ENCODE results near the gene PTPRS.

The PTPRS gene

GRCh38 chr19:5338656-5339197 lies 1.9 kb downstream of the PTPRS start:
- TF ChIP-seq CTCF (IDR thresholded peaks at IDR 0.05; ENCODE audit: low read length, missing control alignments): no peak
- no peak for DNase-seq (ENCODE audit: low read depth)
- H3K4me3 ChIP-seq (replicated peaks; ENCODE audit: low read depth, low read length): no peak overlapping the region

GRCh38 chr19:5337708-5338655 lies 2.6 kb downstream of the PTPRS start:
- DNase-seq (ENCODE audit: low read depth): no peak
- no peak overlapping the region for H3K4me3 ChIP-seq (replicated peaks; ENCODE audit: low read depth, low read length)
- TF ChIP-seq CTCF (IDR thresholded peaks at IDR 0.05; ENCODE audit: low read length, missing control alignments): no peak

- no peak for TF ChIP-seq CTCF (IDR thresholded peaks at IDR 0.05; ENCODE audit: low read length, missing control alignments)
- no peak for DNase-seq (ENCODE audit: low read depth)
- no peak overlapping the region for H3K4me3 ChIP-seq (replicated peaks; ENCODE audit: low read depth, low read length)
Measured at GRCh38 chr19:5337126-5337525, 3.5 kb downstream of the PTPRS start.

GRCh38 chr19:5336195-5336965 lies 4.2 kb downstream of the PTPRS start:
- no peak for TF ChIP-seq CTCF (IDR thresholded peaks at IDR 0.05; ENCODE audit: low read length, missing control alignments)
- DNase-seq (ENCODE audit: low read depth): no peak
- no peak overlapping the region for H3K4me3 ChIP-seq (replicated peaks; ENCODE audit: low read depth, low read length)

- H3K4me3 ChIP-seq (replicated peaks; ENCODE audit: low read depth, low read length): no peak overlapping the region
- no peak for DNase-seq (ENCODE audit: low read depth)
- TF ChIP-seq CTCF (IDR thresholded peaks at IDR 0.05; ENCODE audit: low read length, missing control alignments): no peak
Measured at GRCh38 chr19:5335593-5335992, 5.0 kb downstream of the PTPRS start.

GRCh38 chr19:5334824-5335500 lies 5.7 kb downstream of the PTPRS start:
- H3K4me3 ChIP-seq (replicated peaks; ENCODE audit: low read depth, low read length): no peak overlapping the region
- DNase-seq (ENCODE audit: low read depth): no peak
- no peak for TF ChIP-seq CTCF (IDR thresholded peaks at IDR 0.05; ENCODE audit: low read length, missing control alignments)
